GM21576 (cell line): Measurements from ENCODE around the gene GTPBP8.
"Not testable (repeated sequence)": the region's sequence is repeated elsewhere in the genome, so short reads cannot be mapped to it uniquely, and the experiment has no call there.

Experiments used
- ATAC-seq: cut with Tn5 transposase; IDR thresholded peaks from one replicate; pipeline ENCODE4 v1.9.1; 2021; ENCODE audit warnings: mild to moderate bottlenecking, moderate library complexity; ENCODE audit not compliant: unreplicated experiment

Gene GTPBP8

GRCh38 chr3:112995800-112996199, 5.0 kb downstream of the GTPBP8 start:
- no peak for ATAC-seq

- ATAC-seq: no peak
Measured at GRCh38 chr3:113000691-113001090, 9.9 kb downstream of the GTPBP8 start.

GRCh38 chr3:113002037-113002436, 11.3 kb downstream of the GTPBP8 start:
- ATAC-seq: no peak

GRCh38 chr3:113002679-113003078, 11.9 kb downstream of the GTPBP8 start:
- ATAC-seq: peak; percentile 53

GRCh38 chr3:113005611-113006010, 14.8 kb downstream of the GTPBP8 start:
- no peak for ATAC-seq

GRCh38 chr3:113006359-113007056, 15.7 kb downstream of the GTPBP8 start:
- no peak for ATAC-seq

GRCh38 chr3:113008117-113008516, 17.3 kb downstream of the GTPBP8 start:
- no peak for ATAC-seq

- no peak for ATAC-seq
Measured at GRCh38 chr3:113013593-113013992, 22.8 kb downstream of the GTPBP8 start.

GRCh38 chr3:113018536-113019181, 27.9 kb downstream of the GTPBP8 start:
- no peak for ATAC-seq

GRCh38 chr3:113019182-113020137, 28.7 kb downstream of the GTPBP8 start:
- ATAC-seq: peak; percentile 85

GRCh38 chr3:113021471-113021870, 30.7 kb downstream of the GTPBP8 start:
- no peak for ATAC-seq

- ATAC-seq: no peak
Measured at GRCh38 chr3:113034011-113034410, 43.2 kb downstream of the GTPBP8 start.

- ATAC-seq: peak; percentile 79
Measured at GRCh38 chr3:113035387-113035982, 44.7 kb downstream of the GTPBP8 start.

- ATAC-seq: no peak
Measured at GRCh38 chr3:113038328-113038727, 47.5 kb downstream of the GTPBP8 start.

- no peak for ATAC-seq
Measured at GRCh38 chr3:113039546-113039945, 48.8 kb downstream of the GTPBP8 start.

- no peak for ATAC-seq
Measured at GRCh38 chr3:113040231-113040630, 49.4 kb downstream of the GTPBP8 start.

- no peak for ATAC-seq
Measured at GRCh38 chr3:113043686-113044085, 52.9 kb downstream of the GTPBP8 start.

GRCh38 chr3:113046186-113046965, 55.6 kb downstream of the GTPBP8 start:
- not testable (repeated sequence) for ATAC-seq

GRCh38 chr3:113051302-113051711, 60.5 kb downstream of the GTPBP8 start:
- peak; percentile 98 for ATAC-seq
